Tibial artery (tissue), 4 donors: ENCODE results near the gene MCTP1.

Source experiments
- DNase-seq, 2 donors: peaks; one replicate each; pipeline ENCODE4 v3.0.0-alpha.2; 2019
- H3K27ac ChIP-seq, 2 donors: fragments of 200-600 bp; sonication (generic) in 1 of 2; 1 replicate in 1 of 2; 2 replicates in 1 of 2; pipeline ENCODE4 v1.5.1; 2018 to 2019; ENCODE audit warnings: mild to moderate bottlenecking in 1 of 2
- H3K27me3 ChIP-seq, 2 donors: fragments of 200-600 bp; sonication (generic) in 1 of 2; one replicate each; pipeline versions ENCODE4 v1.5.1 to v1.6.0; 2016 to 2019
- H3K36me3 ChIP-seq, 3 donors: fragments of 200-600 bp; sonication (generic) in 2 of 3; one replicate each; pipeline ENCODE4 v1.5.1; 2016 to 2019; ENCODE audit warnings: mild to moderate bottlenecking in 2 of 3
- H3K4me1 ChIP-seq, 4 donors: fragments of 200-600 bp; sonication (generic) in 2 of 4; 1 replicate in 3 of 4; 2 replicates in 1 of 4; pipeline ENCODE4 v1.5.1; 2016 to 2019
- H3K4me3 ChIP-seq, 2 donors: fragments of 200-600 bp; sonication (generic) in 1 of 2; 1 replicate in 1 of 2; 2 replicates in 1 of 2; pipeline ENCODE4 v1.5.1; 2018 to 2019; ENCODE audit warnings: mild to moderate bottlenecking in 2 of 2
- H3K9me3 ChIP-seq, 3 donors: fragments of 200-600 bp; sonication (generic) in 1 of 3; one replicate each; pipeline ENCODE4 v1.5.1; 2016 to 2019
- intact Hi-C: fragments of 100-400 bp; cut with DNase I; formaldehyde crosslinking; loops from one replicate; pipeline ENCODE4 v1.15.0; 2023; ENCODE audit warnings: low total_unique reads
- TF ChIP-seq, protein P1 (sequence below), 2 experiments: fragments of 200-600 bp in 1 of 2; fragments of 450-650 bp in 1 of 2; IDR thresholded peaks; one replicate each; pipeline ENCODE4 v1.5.1; 2017 to 2019; ENCODE audit warnings: antibody characterized with exemption in 2 of 2, mild to moderate bottlenecking in 1 of 2, moderate library complexity in 1 of 2

The MCTP1 gene

DNA sequence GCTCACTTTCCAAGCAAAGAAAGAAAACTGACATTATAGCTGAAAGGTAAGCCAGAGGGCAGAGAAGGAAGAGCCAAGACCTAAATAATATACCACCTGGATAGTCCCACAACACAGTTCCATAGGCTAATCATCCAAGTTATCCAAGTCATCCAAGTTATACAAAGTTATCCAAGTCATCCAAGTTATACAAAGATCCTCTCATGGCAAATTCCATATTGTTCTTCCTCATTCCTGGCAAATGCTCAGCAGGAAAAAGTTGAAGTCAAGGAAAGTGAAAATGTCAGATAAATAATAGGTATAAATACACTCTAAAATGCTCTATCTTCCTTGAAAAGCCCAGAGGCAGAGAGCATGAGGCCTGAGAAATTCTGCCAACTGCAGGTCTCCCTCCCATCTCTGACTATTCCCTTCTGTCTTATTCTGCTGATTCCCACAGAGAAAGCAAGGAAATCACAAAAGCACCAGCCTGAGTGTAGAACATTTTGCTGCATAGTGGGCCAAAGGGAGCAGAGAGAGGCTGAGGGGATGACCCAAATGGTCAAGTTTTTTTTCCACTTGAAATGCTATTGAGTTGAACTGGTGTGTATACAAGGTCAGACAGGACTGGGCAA is 12.5 kb downstream of the MCTP1 start:
- intact Hi-C loops = no loop called here
- Histone ChIP-seq H3K27me3 (no peaks in the 10 kb centered on the region), H3K4me1 (no peaks in the 10 kb centered on the region), H3K36me3 (no peaks in the 10 kb centered on the region), H3K9me3 (no peaks in the 10 kb centered on the region), H3K4me3 (no peak overlapping the region), H3K27ac (no peak overlapping the region)
- no peak for DNase-seq
- TF ChIP-seq, protein P1, sequence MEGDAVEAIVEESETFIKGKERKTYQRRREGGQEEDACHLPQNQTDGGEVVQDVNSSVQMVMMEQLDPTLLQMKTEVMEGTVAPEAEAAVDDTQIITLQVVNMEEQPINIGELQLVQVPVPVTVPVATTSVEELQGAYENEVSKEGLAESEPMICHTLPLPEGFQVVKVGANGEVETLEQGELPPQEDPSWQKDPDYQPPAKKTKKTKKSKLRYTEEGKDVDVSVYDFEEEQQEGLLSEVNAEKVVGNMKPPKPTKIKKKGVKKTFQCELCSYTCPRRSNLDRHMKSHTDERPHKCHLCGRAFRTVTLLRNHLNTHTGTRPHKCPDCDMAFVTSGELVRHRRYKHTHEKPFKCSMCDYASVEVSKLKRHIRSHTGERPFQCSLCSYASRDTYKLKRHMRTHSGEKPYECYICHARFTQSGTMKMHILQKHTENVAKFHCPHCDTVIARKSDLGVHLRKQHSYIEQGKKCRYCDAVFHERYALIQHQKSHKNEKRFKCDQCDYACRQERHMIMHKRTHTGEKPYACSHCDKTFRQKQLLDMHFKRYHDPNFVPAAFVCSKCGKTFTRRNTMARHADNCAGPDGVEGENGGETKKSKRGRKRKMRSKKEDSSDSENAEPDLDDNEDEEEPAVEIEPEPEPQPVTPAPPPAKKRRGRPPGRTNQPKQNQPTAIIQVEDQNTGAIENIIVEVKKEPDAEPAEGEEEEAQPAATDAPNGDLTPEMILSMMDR (IDR thresholded peaks at IDR 0.05) = no peak

DNA sequence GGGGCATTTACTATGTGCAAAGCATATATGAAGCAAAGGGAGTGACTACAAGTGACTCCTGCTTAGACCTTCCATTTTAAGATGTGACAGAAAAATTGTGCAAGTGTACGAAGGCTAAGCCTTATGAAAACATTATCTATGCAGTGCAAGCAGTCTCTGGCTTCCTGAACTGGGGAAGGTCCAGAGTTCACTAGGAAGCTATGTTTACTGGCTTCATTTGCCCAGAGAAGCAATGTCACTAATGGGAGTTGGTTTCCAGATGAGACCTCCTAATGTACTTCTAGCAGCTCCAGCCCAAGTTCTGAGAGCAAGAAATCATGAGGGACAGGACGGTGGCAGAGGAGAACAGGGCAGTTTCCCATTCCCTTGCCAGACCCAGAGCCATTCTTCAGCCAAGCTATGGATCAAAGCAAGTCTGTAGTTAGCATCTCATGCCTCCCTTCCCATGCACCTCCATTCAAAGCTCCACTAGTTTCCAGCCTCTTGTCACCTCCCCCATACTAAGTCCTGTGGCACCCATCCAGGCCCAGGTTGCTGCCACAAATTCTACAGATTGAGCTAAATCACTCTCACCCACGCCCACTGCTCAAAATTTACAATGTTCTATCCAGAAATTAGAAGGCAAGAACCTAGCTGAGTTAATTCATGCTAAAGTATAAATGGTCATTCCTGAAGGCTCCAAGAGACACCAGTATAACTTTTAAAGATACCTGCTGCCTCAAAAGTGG is 21.8 kb downstream of the MCTP1 start:
- intact Hi-C loops = no loop called here
- no peak overlapping the region for H3K4me3 ChIP-seq
- no peak for DNase-seq
- no peaks in the 10 kb centered on the region for H3K9me3 ChIP-seq
- H3K4me1 ChIP-seq = no peaks in the 10 kb centered on the region
- H3K27me3 ChIP-seq = no peaks in the 10 kb centered on the region
- no peaks in the 10 kb centered on the region for H3K36me3 ChIP-seq
- TF ChIP-seq, protein P1 (IDR thresholded peaks at IDR 0.05) = no peak
- no peak overlapping the region for H3K27ac ChIP-seq

DNA sequence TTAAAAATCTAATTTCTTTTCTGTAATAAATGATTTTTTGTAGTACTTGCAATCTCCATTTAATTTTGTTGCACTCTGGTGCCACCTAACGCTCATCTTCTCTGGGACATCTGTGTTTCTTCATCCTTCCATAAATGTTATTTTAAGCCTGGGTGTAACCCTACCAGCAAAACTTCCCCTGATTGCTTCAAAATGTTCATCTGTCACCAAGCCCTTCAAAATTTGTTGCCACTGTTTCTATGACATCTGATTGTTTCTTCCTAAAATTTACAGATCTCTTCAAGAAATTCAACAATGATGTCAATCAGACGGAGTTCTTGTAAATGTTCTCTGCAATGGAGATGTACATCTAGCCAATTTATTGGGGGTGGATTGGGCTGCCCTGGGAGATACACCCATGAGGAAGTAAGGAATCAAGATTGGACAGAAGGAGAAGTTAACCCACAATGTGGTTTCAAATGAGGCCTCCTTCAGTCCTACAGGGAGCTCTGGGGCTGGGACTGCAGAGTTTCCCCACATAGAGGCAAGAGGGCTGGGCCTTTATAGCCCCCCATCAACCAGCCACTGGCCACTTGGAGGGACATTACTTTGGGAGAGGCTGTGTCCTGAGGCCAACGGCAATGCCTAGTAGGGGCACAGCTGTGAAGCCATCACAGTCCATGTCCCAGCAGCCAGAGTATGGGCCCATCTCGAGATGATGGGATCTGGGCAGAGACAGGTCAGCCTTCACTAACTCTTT is 23.3 kb downstream of the MCTP1 start:
- Histone ChIP-seq H3K27me3 (no peaks in the 10 kb centered on the region), H3K27ac (no peak overlapping the region), H3K4me1 (no peaks in the 10 kb centered on the region), H3K4me3 (no peak overlapping the region), H3K36me3 (no peaks in the 10 kb centered on the region), H3K9me3 (no peaks in the 10 kb centered on the region)
- TF ChIP-seq, protein P1 (IDR thresholded peaks at IDR 0.05) = peak in 1 of 2 experiments; percentile 7
- intact Hi-C loops = no loop called here
- DNase-seq = no peak

DNA sequence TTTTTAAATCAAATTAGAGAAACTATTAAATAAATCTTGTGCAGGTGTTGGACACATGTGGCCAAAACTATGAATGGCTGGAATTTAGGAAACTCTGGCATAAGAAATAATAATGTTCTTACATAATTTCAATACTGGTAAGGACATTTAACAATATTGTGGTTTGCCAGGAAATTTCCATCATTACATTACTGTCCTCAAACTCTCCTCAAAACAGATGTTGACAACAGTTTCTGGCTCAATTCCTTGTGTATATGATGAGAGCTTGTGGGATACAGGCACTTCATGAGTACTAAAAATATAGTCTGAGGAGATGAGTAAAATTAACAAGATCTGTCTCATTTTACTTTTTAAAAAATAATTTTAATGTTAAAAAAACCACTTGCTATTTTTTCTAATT is 27.9 kb downstream of the MCTP1 start:
- Histone ChIP-seq H3K4me1 (no peaks in the 10 kb centered on the region), H3K36me3 (no peaks in the 10 kb centered on the region), H3K9me3 (no peaks in the 10 kb centered on the region), H3K27ac (no peak overlapping the region), H3K27me3 (no peaks in the 10 kb centered on the region), H3K4me3 (no peak overlapping the region)
- TF ChIP-seq, protein P1 (IDR thresholded peaks at IDR 0.05) = no peak
- no peak for DNase-seq
- intact Hi-C loops = no loop called here

DNA sequence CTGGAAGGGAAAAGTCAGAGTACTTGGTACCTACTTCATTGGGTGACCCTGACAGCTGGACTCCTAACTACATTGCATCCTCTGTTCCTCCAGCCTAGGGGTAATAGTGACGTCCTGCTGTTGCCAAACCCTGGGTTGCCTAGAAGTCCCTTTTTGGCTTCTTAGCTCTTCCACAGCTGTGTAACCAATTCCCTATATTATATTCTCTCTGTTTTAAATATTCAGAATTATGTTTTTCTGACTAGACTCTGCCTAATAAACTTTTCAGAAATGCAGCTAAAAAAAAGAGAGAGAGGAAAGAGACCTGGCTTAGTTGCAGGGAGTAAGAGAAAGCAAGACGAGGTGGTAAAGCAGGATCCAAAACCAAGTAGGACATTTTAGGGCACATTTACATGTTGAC is 28.4 kb downstream of the MCTP1 start:
- no peaks in the 10 kb centered on the region for H3K9me3 ChIP-seq
- H3K27me3 ChIP-seq = no peaks in the 10 kb centered on the region
- no peak overlapping the region for H3K4me3 ChIP-seq
- TF ChIP-seq, protein P1 (IDR thresholded peaks at IDR 0.05) = no peak
- no peak for DNase-seq
- intact Hi-C loops = no loop called here
- H3K27ac ChIP-seq = no peak overlapping the region
- no peaks in the 10 kb centered on the region for H3K36me3 ChIP-seq
- H3K4me1 ChIP-seq = no peaks in the 10 kb centered on the region
